K562 (cell line): ENCODE results near the gene ZSCAN5C. TPM values are rescaled to one million over a fixed set of nuclear protein-coding genes. Genes with fewer than 3 reads are reported as not detected.
"Not testable (repeated sequence)": the region's sequence is repeated elsewhere in the genome, so short reads cannot be mapped to it uniquely, and the experiment has no call there.

Source experiments
- ATAC-seq: fragments of 200-7000 bp; cut with Tn5 transposase; 3 replicates; pipeline ENCODE4 v1.9.1; 2020; ENCODE audit warnings: moderate library complexity
- BruUV-seq: library from RNA; stranded (reverse); fragments of 400-500 nt; replicated peaks from 2 replicates; lab custom pipeline; 2021; lab: Mats Ljungman, UMichigan
- CTCF ChIA-PET: fragments of 300-600 bp; formaldehyde crosslinking; extraction: SDS; loops from one replicate; lab custom pipeline; 2021; ENCODE audit warnings: low intra/inter-chr PET ratio; lab: Yijun Ruan, JAX
- POLR2A ChIA-PET: fragments of 300-600, 350-650 bp; sonication (Branson Sonifier 250); formaldehyde crosslinking; extraction: SDS; loops from one replicate; lab custom pipeline; 2021; ENCODE audit warnings: antibody characterized with exemption, inconsistent platforms; lab: Yijun Ruan, JAX
- DNase-seq, 4 experiments: peaks; one replicate each; pipeline versions ENCODE4 v3.0.0 to v3.0.0-alpha.2; 2011 to 2018; ENCODE audit warnings: low spot score in 3 of 4, mixed read lengths in 3 of 4; ENCODE audit errors: extremely low read depth in 1 of 4
- FAIRE-seq: peaks from 2 replicates; lab custom pipeline; 2011; peaks lifted over from hg19 to GRCh38; lab: Jason Lieb, UNC
- H2AFZ ChIP-seq: 2 replicates; pipeline ENCODE4 v1.6.0; 2011; ENCODE audit warnings: low read depth, low read length, control low read depth, inconsistent platforms
- H3K27ac ChIP-seq: fragments of 200-600 bp; 3 replicates; pipeline ENCODE4 v1.8.0; 2011; ENCODE audit warnings: low read depth, mild to moderate bottlenecking, control low read depth, inconsistent platforms, low read length, moderate library complexity, mixed read lengths; ENCODE audit errors: extremely low read depth
- H3K27me3 ChIP-seq, 2 experiments: fragments of 300-600 bp in 1 of 2; 2 replicates in 1 of 2; 3 replicates in 1 of 2; pipeline versions ENCODE4 v1.6.0 to v1.8.0; 2011; ENCODE audit warnings: inconsistent platforms in 2 of 2, low read length in 2 of 2, mild to moderate bottlenecking in 1 of 2, mixed read lengths in 1 of 2, moderate library complexity in 1 of 2; ENCODE audit not compliant: control insufficient read depth in 2 of 2, insufficient read depth in 2 of 2
- H3K36me3 ChIP-seq: fragments of 300-600 bp; 3 replicates; pipeline ENCODE4 v1.8.0; 2011; ENCODE audit warnings: mild to moderate bottlenecking, low read length, inconsistent platforms; ENCODE audit not compliant: control insufficient read depth, insufficient read depth
- H3K4me1 ChIP-seq, 2 experiments: fragments of 200-600 bp in 1 of 2; replicated peaks in 1 of 2; 2 replicates in 1 of 2; 3 replicates in 1 of 2; pipeline versions ENCODE4 v1.5.1 to v1.8.0; 2011; ENCODE audit warnings: inconsistent platforms in 2 of 2, low read length in 2 of 2, mild to moderate bottlenecking in 1 of 2, mixed read lengths in 1 of 2, moderate library complexity in 1 of 2; ENCODE audit not compliant: control insufficient read depth in 2 of 2, insufficient read depth in 2 of 2
- H3K4me2 ChIP-seq: 2 replicates; pipeline ENCODE4 v1.6.1; 2011; ENCODE audit warnings: low read length, control low read depth, inconsistent platforms, mixed read lengths; ENCODE audit not compliant: insufficient read depth
- H3K4me3 ChIP-seq: fragments of 200-600 bp; sonication (generic), shearing (Covaris generic); 2 replicates; pipeline ENCODE4 v1.5.1; 2016; ENCODE audit warnings: control low read depth, inconsistent platforms
- H3K79me2 ChIP-seq: fragments of 200-600 bp; 3 replicates; pipeline ENCODE4 v1.8.0; 2011; ENCODE audit warnings: low read length, inconsistent platforms; ENCODE audit not compliant: control insufficient read depth, insufficient read depth
- H3K9ac ChIP-seq, 2 experiments: 2 replicates each; pipeline versions ENCODE4 v1.6.0 to v1.6.1; 2011; ENCODE audit warnings: low read depth in 2 of 2, low read length in 2 of 2, control low read depth in 1 of 2, inconsistent platforms in 1 of 2, mild to moderate bottlenecking in 1 of 2, mixed read lengths in 1 of 2; ENCODE audit not compliant: insufficient read depth in 1 of 2
- H3K9me1 ChIP-seq: one replicate; pipeline ENCODE4 v1.6.0; 2011; ENCODE audit warnings: inconsistent platforms, mild to moderate bottlenecking, low read length, moderate library complexity; ENCODE audit not compliant: control insufficient read depth, insufficient read depth
- H3K9me3 ChIP-seq: replicated peaks from 2 replicates; pipeline ENCODE4 v1.5.1; 2011; ENCODE audit warnings: low read depth, low read length, inconsistent platforms; ENCODE audit not compliant: control insufficient read depth, insufficient read depth
- H4K20me1 ChIP-seq: replicated peaks from 2 replicates; pipeline ENCODE4 v1.6.1; 2011; ENCODE audit warnings: low read length, inconsistent platforms, mixed read lengths; ENCODE audit not compliant: control insufficient read depth, insufficient read depth
- CCNT2 ChIP-seq: IDR thresholded peaks from 2 replicates; pipeline ENCODE4 v1.6.1; 2011; ENCODE audit warnings: borderline replicate concordance, low read depth, mild to moderate bottlenecking, moderate library complexity, mixed read lengths, low read length; ENCODE audit not compliant: insufficient read length; ENCODE audit errors: extremely low read depth
- CXXC5 ChIP-seq: fragments of 250-450 bp; sonication (Bioruptor Pico); IDR thresholded peaks from 2 replicates; pipeline ENCODE4 v1.8.0; 2022; ENCODE audit warnings: inconsistent platforms, mild to moderate bottlenecking, moderate library complexity
- MBD1 ChIP-seq: fragments of 250-450 bp; sonication (Bioruptor Pico); IDR thresholded peaks from 2 replicates; pipeline ENCODE4 v1.8.0; 2022; ENCODE audit warnings: inconsistent platforms
- MCM3 ChIP-seq: fragments of 450-650 bp; IDR thresholded peaks from 2 replicates; pipeline ENCODE4 v1.6.1; 2016
- SRSF1 ChIP-seq: fragments of 200-400 bp; formaldehyde crosslinking; IDR thresholded peaks from 2 replicates; pipeline ENCODE4 v1.6.1; 2017; ENCODE audit warnings: mild to moderate bottlenecking, low read depth, low read length, moderate library complexity
- ZMIZ1 ChIP-seq, 2 experiments: fragments of 150-350 bp in 1 of 2; IDR thresholded peaks; 2 replicates each; pipeline ENCODE4 v1.6.1; 2012 to 2016; ENCODE audit warnings: low read depth in 2 of 2, low read length in 2 of 2, mild to moderate bottlenecking in 1 of 2, moderate library complexity in 1 of 2
- WGBS: fragments of 100-300 bp; shearing (Covaris generic); methylation state at CpG from one replicate; pipeline ENCODE4 v1.1.6; 2016; ENCODE audit warnings: low coverage, mixed read lengths; ENCODE audit not compliant: insufficient coverage; ENCODE audit errors: missing lambda C conversion rate; 5-methylcytosine and 5-hydroxymethylcytosine counted together
- in situ Hi-C: fragments of 300-500 bp; cut with MboI; formaldehyde crosslinking; loops from 4 replicates; pipeline ENCODE4 v1.15.0; 2018; ENCODE audit warnings: inconsistent platforms, mixed read lengths
- intact Hi-C: fragments of 100-400 bp; cut with micrococcal nuclease; formaldehyde crosslinking; loops from 2 replicates; pipeline ENCODE4 v1.14.2; 2022
- polyA plus RNA-seq, 8 experiments: library from polyadenylated mRNA; depleted of rRNA in 4 of 8; stranded (reverse) in 5 of 8; unstranded in 3 of 8; fragments of >200 nt; fragmentation: Nextera tagmentation in 2 of 8; fragmentation: Illumina TruSeq in 1 of 8; extraction: Ambion mirVana in 2 of 8; extraction: Trizol in 1 of 8; gene quantifications; 2 replicates each; pipeline versions ENCODE4 v1.2.1 to v1.2.3, GENCODE V29; 2011 to 2014; ENCODE audit warnings: inconsistent platforms in 1 of 8, missing spikeins in 1 of 8
- total RNA-seq, 7 experiments: library from RNA; depleted of rRNA in 6 of 7; stranded (reverse); fragments of >200 nt in 6 of 7; fragmentation: Illumina TruSeq in 2 of 7; extraction: Trizol in 2 of 7; gene quantifications; 2 replicates each; pipeline versions ENCODE4 v1.2.1 to v1.2.3, GENCODE V29; 2011 to 2021; ENCODE audit warnings: low replicate concordance in 1 of 7
- TF ChIP-seq, protein P1 (sequence below): fragments of 250-450 bp; sonication (Bioruptor Pico); IDR thresholded peaks from 2 replicates; pipeline ENCODE4 v1.4.0; 2020; ENCODE audit warnings: borderline replicate concordance

Gene ZSCAN5C
- total and polyA plus RNA-seq, 9 of the 15 experiments (the other 6 are each of a cell fraction or from before 2014, with no cell fraction given), result 0.07 TPM; not detected in 8

DNA sequence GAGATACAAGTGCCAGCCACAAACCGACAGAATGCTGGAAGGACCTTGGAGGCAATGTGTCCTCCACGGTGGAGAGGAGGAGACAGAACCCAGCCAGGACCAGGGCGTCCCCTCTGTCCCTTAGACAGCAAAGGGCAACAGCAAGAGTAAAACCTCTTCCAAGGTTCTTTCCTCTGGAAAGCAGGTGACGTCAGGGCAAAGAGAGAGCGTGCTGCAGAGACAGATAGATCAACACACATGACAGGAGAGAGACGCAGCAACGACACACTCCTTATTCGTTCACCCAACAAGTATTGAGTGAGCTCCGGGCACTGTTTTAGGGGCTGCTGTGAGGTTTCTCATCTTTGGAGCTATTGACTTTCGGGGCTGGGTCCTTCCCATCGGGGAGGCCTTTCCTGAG, 27.5 kb upstream of the ZSCAN5C start (continued):
- TF ChIP-seq ZMIZ1 (IDR thresholded peaks at IDR 0.05; ENCODE audit: low read depth in 2 of 2, low read length in 2 of 2) (no peak), SRSF1 (no peak), CCNT2 (no peak), MCM3 (no peak), MBD1 (CRISPR knock-in tag) (no peak), CXXC5 (CRISPR knock-in tag) (no peak)
- TF ChIP-seq, protein P1, sequence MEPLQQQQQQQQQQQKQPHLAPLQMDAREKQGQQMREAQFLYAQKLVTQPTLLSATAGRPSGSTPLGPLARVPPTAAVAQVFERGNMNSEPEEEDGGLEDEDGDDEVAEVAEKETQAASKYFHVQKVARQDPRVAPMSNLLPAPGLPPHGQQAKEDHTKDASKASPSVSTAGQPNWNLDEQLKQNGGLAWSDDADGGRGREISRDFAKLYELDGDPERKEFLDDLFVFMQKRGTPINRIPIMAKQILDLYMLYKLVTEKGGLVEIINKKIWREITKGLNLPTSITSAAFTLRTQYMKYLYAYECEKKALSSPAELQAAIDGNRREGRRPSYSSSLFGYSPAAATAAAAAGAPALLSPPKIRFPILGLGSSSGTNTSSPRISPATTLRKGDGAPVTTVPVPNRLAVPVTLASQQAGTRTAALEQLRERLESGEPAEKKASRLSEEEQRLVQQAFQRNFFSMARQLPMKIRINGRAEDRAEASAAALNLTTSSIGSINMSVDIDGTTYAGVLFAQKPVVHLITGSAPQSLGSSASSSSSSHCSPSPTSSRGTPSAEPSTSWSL (CRISPR knock-in tag), result no peak

GRCh38 chr19:56175861-56176307, 26.2 kb upstream of the ZSCAN5C start, which contains the start of gene GALP:
Gene GALP (plus strand): TSS chr19:56176008. CDS start chr19:56177109, 1,101 bp downstream.
- in situ Hi-C loops, POLR2A ChIA-PET, H3K9me3 ChIP-seq, H2AFZ ChIP-seq, H3K79me2 ChIP-seq, CTCF ChIA-PET, H3K36me3 ChIP-seq, H3K9me1 ChIP-seq, FAIRE-seq, H3K27ac ChIP-seq, BruUV-seq, ATAC-seq, intact Hi-C loops, DNase-seq, H3K4me3 ChIP-seq, H4K20me1 ChIP-seq: not testable (repeated sequence)
- Histone ChIP-seq H3K27me3 (peaks cover 0 to 31% of the 10 kb centered on the region in 2 experiments; a peak in 4 of 5 replicates), H3K4me2 (peak within 1 kb of the TSS; percentile 26; the same call in 1 of the 2 replicates), H3K9ac (peak within 1 kb of the TSS in 1 of 2 experiments; percentile 52; a peak in 2 of 4 replicates), H3K4me1 (peaks cover 5 to 23% of the 10 kb centered on the region in 2 experiments; a peak in 3 of 5 replicates)
- 21% methylated on average over 12 of the region's 15 CpGs for WGBS
